Activated CD8-positive, alpha-beta memory T cell treated with anti-CD3 and anti-CD28 coated beads, Interleukin-2, amount 50 U/mL, for 1 hour (primary cell): ENCODE measurements around the gene PAX4.

Source experiments
- DNase-seq: peaks from one replicate; pipeline ENCODE4 v3.0.0-alpha.2; 2020; ENCODE audit errors: extremely low read depth

The PAX4 gene

GRCh38 chr7:127618042-127618441 lies at the start of gene PAX4:
Gene PAX4 (minus strand): TSS chr7:127618142. CDS start chr7:127615928, 2,214 bp downstream.
- no peak for DNase-seq

- no peak for DNase-seq
Measured at GRCh38 chr7:127667017-127667670, 49.2 kb upstream of the PAX4 start.

- DNase-seq = no peak
Measured at GRCh38 chr7:127666602-127667001, 48.7 kb upstream of the PAX4 start.

GRCh38 chr7:127665922-127666321 lies 48.0 kb upstream of the PAX4 start:
- no peak for DNase-seq

GRCh38 chr7:127658970-127659630 lies 41.2 kb upstream of the PAX4 start:
- DNase-seq = no peak

GRCh38 chr7:127657500-127657899 lies 39.6 kb upstream of the PAX4 start:
- DNase-seq = no peak

GRCh38 chr7:127655720-127656119 lies 37.8 kb upstream of the PAX4 start:
- no peak for DNase-seq

GRCh38 chr7:127654404-127655394 lies 36.8 kb upstream of the PAX4 start:
- no peak for DNase-seq

GRCh38 chr7:127653396-127653795 lies 35.5 kb upstream of the PAX4 start:
- DNase-seq = no peak

- no peak for DNase-seq
Measured at GRCh38 chr7:127652333-127653248, 34.6 kb upstream of the PAX4 start.

- peak; percentile 98 for DNase-seq
Measured at GRCh38 chr7:127651556-127652332, 33.8 kb upstream of the PAX4 start, which contains the start of gene SND1. Gene SND1 (plus strand): TSS chr7:127652194. CDS start chr7:127652374, 180 bp downstream.

GRCh38 chr7:127650847-127651555 lies 33.1 kb upstream of the PAX4 start:
- no peak for DNase-seq

GRCh38 chr7:127648986-127649385 lies 31.0 kb upstream of the PAX4 start:
- DNase-seq = no peak

GRCh38 chr7:127647636-127648035 lies 29.7 kb upstream of the PAX4 start:
- no peak for DNase-seq

GRCh38 chr7:127644484-127644883 lies 26.5 kb upstream of the PAX4 start:
- no peak for DNase-seq

- DNase-seq = no peak
Measured at GRCh38 chr7:127638197-127638596, 20.3 kb upstream of the PAX4 start.

- no peak for DNase-seq
Measured at GRCh38 chr7:127635659-127636285, 17.8 kb upstream of the PAX4 start.

GRCh38 chr7:127632276-127632910 lies 14.5 kb upstream of the PAX4 start:
- no peak for DNase-seq
